ENCODE measurements around the gene PCP2.

The PCP2 gene

GRCh38 chr19:7625763-7626372, 7.7 kb downstream of the PCP2 start:
- no peak overlapping the region for H3K27ac ChIP-seq
- TF ChIP-seq, protein P1, sequence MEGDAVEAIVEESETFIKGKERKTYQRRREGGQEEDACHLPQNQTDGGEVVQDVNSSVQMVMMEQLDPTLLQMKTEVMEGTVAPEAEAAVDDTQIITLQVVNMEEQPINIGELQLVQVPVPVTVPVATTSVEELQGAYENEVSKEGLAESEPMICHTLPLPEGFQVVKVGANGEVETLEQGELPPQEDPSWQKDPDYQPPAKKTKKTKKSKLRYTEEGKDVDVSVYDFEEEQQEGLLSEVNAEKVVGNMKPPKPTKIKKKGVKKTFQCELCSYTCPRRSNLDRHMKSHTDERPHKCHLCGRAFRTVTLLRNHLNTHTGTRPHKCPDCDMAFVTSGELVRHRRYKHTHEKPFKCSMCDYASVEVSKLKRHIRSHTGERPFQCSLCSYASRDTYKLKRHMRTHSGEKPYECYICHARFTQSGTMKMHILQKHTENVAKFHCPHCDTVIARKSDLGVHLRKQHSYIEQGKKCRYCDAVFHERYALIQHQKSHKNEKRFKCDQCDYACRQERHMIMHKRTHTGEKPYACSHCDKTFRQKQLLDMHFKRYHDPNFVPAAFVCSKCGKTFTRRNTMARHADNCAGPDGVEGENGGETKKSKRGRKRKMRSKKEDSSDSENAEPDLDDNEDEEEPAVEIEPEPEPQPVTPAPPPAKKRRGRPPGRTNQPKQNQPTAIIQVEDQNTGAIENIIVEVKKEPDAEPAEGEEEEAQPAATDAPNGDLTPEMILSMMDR (conservative IDR thresholded peaks at IDR 0.05): no peak

DNA sequence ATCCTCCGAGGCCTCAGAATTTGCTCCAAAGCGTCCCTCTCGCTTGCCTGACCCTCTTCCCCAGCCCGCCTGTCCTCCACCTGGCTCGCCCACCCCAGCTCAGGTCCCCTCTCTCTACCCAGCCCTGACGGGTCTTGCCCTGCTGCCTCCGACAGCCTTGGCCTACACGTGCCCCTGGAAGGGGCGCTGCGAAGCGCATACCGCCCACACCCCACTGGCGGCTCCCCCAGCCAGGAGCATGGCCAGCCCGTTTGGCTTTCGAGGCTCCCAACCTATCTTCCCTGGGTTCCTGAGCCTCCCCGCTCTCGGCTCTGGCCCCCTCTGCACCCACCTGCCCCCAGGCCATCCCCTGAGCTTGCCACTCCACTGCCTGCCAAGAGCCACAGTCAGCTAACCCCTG, 8.7 kb downstream of the PCP2 start:
- no peak overlapping the region for H3K27ac ChIP-seq
- TF ChIP-seq, protein P1 (conservative IDR thresholded peaks at IDR 0.05): no peak

GRCh38 chr19:7623725-7624603, 9.6 kb downstream of the PCP2 start:
- H3K27ac ChIP-seq: no peak overlapping the region
- TF ChIP-seq, protein P1 (conservative IDR thresholded peaks at IDR 0.05): no peak

- TF ChIP-seq, protein P1 (conservative IDR thresholded peaks at IDR 0.05): no peak
- H3K27ac ChIP-seq: 0 out of 2 replicates have a peak overlapping the region, but pooled peaks have one; percentile 99
These were observed 10.4 kb downstream of the PCP2 start for GRCh38 chr19:7622933-7623685.

GRCh38 chr19:7620442-7621412, 12.8 kb downstream of the PCP2 start:
- peak overlapping the region; percentile 99 for H3K27ac ChIP-seq

GRCh38 chr19:7619671-7620441, 13.7 kb downstream of the PCP2 start:
- H3K27ac ChIP-seq: peak overlapping the region; percentile 99
- TF ChIP-seq, protein P1 (conservative IDR thresholded peaks at IDR 0.05): no peak

More at GRCh38 chr19:7620442-7621412, 12.8 kb downstream of the PCP2 start:
- TF ChIP-seq, protein P1 (conservative IDR thresholded peaks at IDR 0.05): no peak

Measured in VCaP (cell line).